ENCODE results near the gene ABCG4. TPM values are rescaled to one million over a fixed set of nuclear protein-coding genes. Genes with fewer than 3 reads are reported as not detected.

ABCG4 gene
- total RNA-seq, 3 donors from 2014 or later, result 0.16 TPM; not detected in 2

DNA sequence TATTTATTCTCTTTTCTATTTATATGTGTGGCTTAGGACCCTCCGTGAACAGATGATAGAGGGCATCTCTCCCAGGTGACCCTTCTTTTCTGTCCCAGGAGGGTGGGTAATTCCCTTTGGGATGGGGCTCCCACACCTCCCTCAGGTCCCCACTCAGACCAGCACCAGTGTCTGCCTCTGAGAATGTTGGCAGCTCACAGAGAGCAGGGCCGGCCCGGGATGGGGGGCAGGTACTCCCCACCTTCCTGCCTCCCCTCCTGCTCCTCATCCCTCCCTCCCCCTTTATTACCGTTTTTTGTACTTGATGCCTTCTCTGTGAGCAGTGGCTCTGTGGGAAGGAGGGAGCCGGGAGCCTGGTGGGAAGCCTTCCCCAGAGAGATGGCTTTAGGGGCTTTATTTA is 32.3 kb upstream of the ABCG4 start:
- H3K4me3 ChIP-seq, result no peak overlapping the region
- intact Hi-C loops (cut with DNase I; ENCODE audit: low total_unique reads), result no loop called here
- H3K27me3 ChIP-seq, result no peaks in the 10 kb centered on the region
- H3K36me3 ChIP-seq, result peaks cover 4% of the 10 kb centered on the region
- no peak for DNase-seq (ENCODE audit: low spot score in 2 of 2)
- TF ChIP-seq, protein P1, sequence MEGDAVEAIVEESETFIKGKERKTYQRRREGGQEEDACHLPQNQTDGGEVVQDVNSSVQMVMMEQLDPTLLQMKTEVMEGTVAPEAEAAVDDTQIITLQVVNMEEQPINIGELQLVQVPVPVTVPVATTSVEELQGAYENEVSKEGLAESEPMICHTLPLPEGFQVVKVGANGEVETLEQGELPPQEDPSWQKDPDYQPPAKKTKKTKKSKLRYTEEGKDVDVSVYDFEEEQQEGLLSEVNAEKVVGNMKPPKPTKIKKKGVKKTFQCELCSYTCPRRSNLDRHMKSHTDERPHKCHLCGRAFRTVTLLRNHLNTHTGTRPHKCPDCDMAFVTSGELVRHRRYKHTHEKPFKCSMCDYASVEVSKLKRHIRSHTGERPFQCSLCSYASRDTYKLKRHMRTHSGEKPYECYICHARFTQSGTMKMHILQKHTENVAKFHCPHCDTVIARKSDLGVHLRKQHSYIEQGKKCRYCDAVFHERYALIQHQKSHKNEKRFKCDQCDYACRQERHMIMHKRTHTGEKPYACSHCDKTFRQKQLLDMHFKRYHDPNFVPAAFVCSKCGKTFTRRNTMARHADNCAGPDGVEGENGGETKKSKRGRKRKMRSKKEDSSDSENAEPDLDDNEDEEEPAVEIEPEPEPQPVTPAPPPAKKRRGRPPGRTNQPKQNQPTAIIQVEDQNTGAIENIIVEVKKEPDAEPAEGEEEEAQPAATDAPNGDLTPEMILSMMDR (IDR thresholded peaks at IDR 0.05), result no peak
- H3K9me3 ChIP-seq, result no peaks in the 10 kb centered on the region
- no peak overlapping the region for H3K27ac ChIP-seq
- H3K4me1 ChIP-seq, result peaks cover 0 to 5% of the 10 kb centered on the region in 2 donors

DNA sequence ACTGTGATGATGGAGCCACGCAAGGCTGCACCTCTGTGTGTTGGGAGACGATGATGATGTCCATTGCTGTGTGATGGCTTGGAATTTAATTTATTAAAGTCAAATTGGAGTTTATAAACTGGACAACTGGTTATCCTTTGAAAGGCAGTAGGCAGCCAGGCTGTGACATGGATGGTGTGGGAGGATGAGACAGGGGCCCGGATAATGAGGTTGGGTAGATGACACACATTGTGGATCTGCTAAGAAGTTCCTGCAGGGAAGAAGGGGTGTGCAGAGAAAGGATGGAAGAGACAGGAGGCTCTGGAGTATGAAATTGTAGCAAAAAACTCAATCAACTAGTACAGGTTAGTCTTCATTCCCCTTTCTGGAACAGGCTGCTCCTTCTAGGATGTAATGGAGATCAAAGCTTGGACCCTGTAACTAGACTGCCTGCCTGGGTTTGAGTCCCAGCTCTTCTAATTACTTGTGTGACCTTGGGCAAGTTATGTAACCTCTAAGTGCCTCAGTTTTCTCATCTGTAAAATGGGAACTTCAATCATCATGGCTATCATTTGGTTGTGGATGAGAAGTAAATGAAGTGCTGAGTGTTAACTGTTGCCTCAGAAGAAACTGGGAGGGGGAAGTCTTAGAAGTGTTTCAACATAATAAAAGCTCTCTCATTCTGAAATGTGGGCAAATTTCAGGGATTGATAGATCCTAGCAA is 31.7 kb upstream of the ABCG4 start:
- H3K27me3 ChIP-seq, result no peaks in the 10 kb centered on the region
- no peak for TF ChIP-seq POLR2A (IDR thresholded peaks at IDR 0.05)
- TF ChIP-seq, protein P1 (IDR thresholded peaks at IDR 0.05), result no peak
- TF ChIP-seq POLR2AphosphoS5 (IDR thresholded peaks at IDR 0.05), result no peak
- H3K4me3 ChIP-seq, result no peak overlapping the region
- H3K27ac ChIP-seq, result no peak overlapping the region
- peaks cover 4% of the 10 kb centered on the region for H3K36me3 ChIP-seq
- DNase-seq (ENCODE audit: low spot score in 2 of 2), result no peak
- peaks cover 0 to 7% of the 10 kb centered on the region in 2 donors for H3K4me1 ChIP-seq
- no peaks in the 10 kb centered on the region for H3K9me3 ChIP-seq
- intact Hi-C loops (cut with DNase I; ENCODE audit: low total_unique reads), result no loop called here

DNA sequence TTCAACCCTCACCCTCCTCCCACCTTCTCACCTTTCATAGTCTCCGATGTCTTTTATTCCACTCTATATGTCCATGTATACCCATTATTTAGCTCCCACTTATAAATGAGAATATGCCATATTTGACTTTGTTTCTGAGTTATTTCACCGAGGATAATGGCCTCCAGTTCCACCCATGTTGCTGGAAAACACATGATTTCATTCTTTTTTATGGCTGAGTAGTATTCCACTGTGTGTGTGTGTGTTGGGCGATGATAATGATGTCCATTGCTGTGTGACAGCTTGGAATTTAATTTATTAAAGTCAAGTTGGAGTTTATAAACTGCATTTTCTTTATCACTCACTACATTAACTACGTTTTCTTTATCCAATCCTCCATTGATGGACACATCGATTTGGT is 30.6 kb upstream of the ABCG4 start:
- TF ChIP-seq, protein P1 (IDR thresholded peaks at IDR 0.05), result no peak
- TF ChIP-seq POLR2A (IDR thresholded peaks at IDR 0.05) (no peak), POLR2AphosphoS5 (IDR thresholded peaks at IDR 0.05) (no peak)

DNA sequence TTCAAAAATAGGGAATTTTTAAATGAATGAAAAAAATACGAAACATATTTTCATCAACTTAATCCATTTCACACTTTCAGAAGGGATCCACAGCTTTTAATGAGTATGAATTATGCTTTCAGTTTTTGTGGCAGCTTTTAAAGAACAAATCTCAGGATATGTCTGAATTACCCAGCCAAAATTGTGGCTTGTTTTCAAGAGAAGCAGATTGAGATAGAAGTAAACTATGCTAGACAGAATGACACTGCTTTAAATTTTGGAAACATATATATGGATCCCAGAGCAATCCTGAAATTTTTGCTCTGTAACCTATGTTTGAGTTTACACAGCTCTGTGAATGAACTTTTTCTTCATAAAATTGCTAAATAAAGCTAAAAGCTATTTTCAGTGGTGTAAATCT is 29.9 kb upstream of the ABCG4 start:
- intact Hi-C loops (cut with DNase I; ENCODE audit: low total_unique reads), result no loop called here
- no peak overlapping the region for H3K27ac ChIP-seq

More for the DNA sequence above, 30.6 kb upstream of the ABCG4 start:
- peaks cover 4% of the 10 kb centered on the region for H3K36me3 ChIP-seq
- H3K27ac ChIP-seq, result no peak overlapping the region
- H3K4me3 ChIP-seq, result no peak overlapping the region
- DNase-seq (ENCODE audit: low spot score in 2 of 2), result no peak
- H3K27me3 ChIP-seq, result no peaks in the 10 kb centered on the region
- intact Hi-C loops (cut with DNase I; ENCODE audit: low total_unique reads), result no loop called here
- peaks cover 4 to 12% of the 10 kb centered on the region in 2 donors for H3K4me1 ChIP-seq
- no peaks in the 10 kb centered on the region for H3K9me3 ChIP-seq

DNA sequence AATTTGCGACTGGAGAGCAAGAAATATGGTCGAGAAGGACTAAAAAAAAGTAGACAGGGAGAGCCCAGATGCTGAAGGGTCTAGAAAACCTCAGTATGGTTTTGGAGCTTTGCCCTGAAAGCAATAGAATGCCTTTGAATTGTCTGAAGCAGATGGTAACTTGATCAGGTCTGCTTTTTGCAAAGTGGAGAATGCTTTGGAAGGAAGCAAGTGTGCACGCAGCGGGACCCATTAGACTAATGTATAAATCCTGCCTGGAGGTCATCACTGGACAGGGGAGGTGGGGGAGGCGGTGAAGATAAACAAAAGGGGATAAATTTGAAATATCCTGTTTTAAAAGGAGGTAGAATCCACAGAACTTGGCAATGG is 28.2 kb upstream of the ABCG4 start:
- TF ChIP-seq POLR2AphosphoS5 (IDR thresholded peaks at IDR 0.05) (no peak), POLR2A (IDR thresholded peaks at IDR 0.05) (no peak)
- peak overlapping the region; percentile 86 to 89 for H3K27ac ChIP-seq
- no peaks in the 10 kb centered on the region for H3K36me3 ChIP-seq
- intact Hi-C loops (cut with DNase I; ENCODE audit: low total_unique reads), result no loop called here
- no peaks in the 10 kb centered on the region for H3K27me3 ChIP-seq
- H3K4me3 ChIP-seq, result peak overlapping the region; percentile 87 to 92 (median 91)
- H3K4me1 ChIP-seq, result peaks cover 4 to 12% of the 10 kb centered on the region in 2 donors
- DNase-seq (ENCODE audit: low spot score in 2 of 2), result no peak
- no peaks in the 10 kb centered on the region for H3K9me3 ChIP-seq

More for the DNA sequence above, 29.9 kb upstream of the ABCG4 start:
- TF ChIP-seq POLR2A (IDR thresholded peaks at IDR 0.05), result no peak
- TF ChIP-seq POLR2AphosphoS5 (IDR thresholded peaks at IDR 0.05), result no peak
- TF ChIP-seq, protein P1 (IDR thresholded peaks at IDR 0.05), result no peak
- Histone ChIP-seq H3K9me3 (no peaks in the 10 kb centered on the region), H3K36me3 (peaks cover 3% of the 10 kb centered on the region), H3K27me3 (no peaks in the 10 kb centered on the region), H3K4me1 (peaks cover 4 to 12% of the 10 kb centered on the region in 2 donors), H3K4me3 (no peak overlapping the region)
- no peak for DNase-seq (ENCODE audit: low spot score in 2 of 2)
